NOMO-1 (cell line): Measurements from ENCODE around the gene ITGA1.
A peak's percentile ranks its signal among the peaks of the same experiment; 100 is the strongest.
"Not testable (repeated sequence)": the region's sequence is repeated elsewhere in the genome, so short reads cannot be mapped to it uniquely, and the experiment has no call there.

ENCODE experiments used
- DNase-seq, 2 experiments: peaks; one replicate each; lab custom pipeline; 2025; ENCODE audit not compliant: unreplicated experiment in 2 of 2; lab: John Stamatoyannopoulos, UW

ITGA1 gene

GRCh38 chr5:52856564-52856963, 68.8 kb downstream of the ITGA1 start:
- peak; percentile 4 to 63 for DNase-seq

- DNase-seq = no peak
Measured at GRCh38 chr5:52859628-52860027, 71.9 kb downstream of the ITGA1 start.

- no peak for DNase-seq
Measured at GRCh38 chr5:52861368-52861767, 73.7 kb downstream of the ITGA1 start.

GRCh38 chr5:52863715-52864290, 76.1 kb downstream of the ITGA1 start:
- no peak for DNase-seq

GRCh38 chr5:52864371-52864770, 76.7 kb downstream of the ITGA1 start:
- DNase-seq = no peak

- no peak for DNase-seq
Measured at GRCh38 chr5:52864884-52865283, 77.2 kb downstream of the ITGA1 start.

- not testable (repeated sequence) for DNase-seq
Measured at GRCh38 chr5:52865991-52866390, 78.3 kb downstream of the ITGA1 start.

GRCh38 chr5:52867809-52868208, 80.1 kb downstream of the ITGA1 start:
- no peak for DNase-seq

GRCh38 chr5:52868417-52868816, 80.7 kb downstream of the ITGA1 start:
- no peak for DNase-seq

- no peak for DNase-seq
Measured at GRCh38 chr5:52869391-52869790, 81.7 kb downstream of the ITGA1 start.

- DNase-seq = no peak
Measured at GRCh38 chr5:52870448-52870847, 82.7 kb downstream of the ITGA1 start.

- DNase-seq = no peak
Measured at GRCh38 chr5:52875827-52876226, 88.1 kb downstream of the ITGA1 start.

- DNase-seq = no peak
Measured at GRCh38 chr5:52876456-52876855, 88.7 kb downstream of the ITGA1 start.

GRCh38 chr5:52878656-52879055, 90.9 kb downstream of the ITGA1 start:
- no peak for DNase-seq

GRCh38 chr5:52880541-52880940, 92.8 kb downstream of the ITGA1 start:
- no peak for DNase-seq

GRCh38 chr5:52881468-52881867, 93.8 kb downstream of the ITGA1 start:
- no peak for DNase-seq

GRCh38 chr5:52883110-52883509, 95.4 kb downstream of the ITGA1 start:
- no peak for DNase-seq

- DNase-seq = no peak
Measured at GRCh38 chr5:52884453-52884852, 96.7 kb downstream of the ITGA1 start.

GRCh38 chr5:52885614-52886013, 97.9 kb downstream of the ITGA1 start:
- DNase-seq = no peak

GRCh38 chr5:52886206-52886605, 98.5 kb downstream of the ITGA1 start:
- no peak for DNase-seq

- no peak for DNase-seq
Measured at GRCh38 chr5:52887066-52887465, 99.3 kb downstream of the ITGA1 start.

GRCh38 chr5:52888363-52888762, 100.6 kb downstream of the ITGA1 start:
- DNase-seq = no peak

- no peak for DNase-seq
Measured at GRCh38 chr5:52892242-52892878, 104.6 kb downstream of the ITGA1 start.
